ENCODE results near the gene ENOX1.

The ENOX1 gene

DNA sequence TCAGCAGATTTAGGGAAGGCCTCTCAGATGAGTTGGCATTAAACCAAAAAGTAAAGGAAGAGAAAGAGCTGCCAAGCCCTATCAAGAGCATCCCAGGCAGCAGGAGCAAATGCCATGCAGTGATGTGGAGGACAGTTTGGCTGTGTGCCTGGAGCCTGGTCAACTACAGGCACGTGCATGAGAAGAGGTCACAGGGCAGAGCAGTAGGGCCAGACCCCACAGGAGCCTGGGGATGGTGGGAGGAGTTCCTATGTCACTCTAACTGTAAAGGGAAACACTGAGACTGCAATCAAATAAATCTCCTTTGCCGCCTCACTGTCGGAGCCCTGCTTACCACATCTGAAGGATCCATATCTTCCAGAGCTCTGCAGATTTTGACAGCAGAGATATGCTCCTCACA lies 240.5 kb downstream of the ENOX1 start:
- no peak overlapping the region for H3K4me3 ChIP-seq (ENCODE audit: low read length)
- DNase-seq (ENCODE audit: low read depth) = no peak
- TF ChIP-seq, protein P1, sequence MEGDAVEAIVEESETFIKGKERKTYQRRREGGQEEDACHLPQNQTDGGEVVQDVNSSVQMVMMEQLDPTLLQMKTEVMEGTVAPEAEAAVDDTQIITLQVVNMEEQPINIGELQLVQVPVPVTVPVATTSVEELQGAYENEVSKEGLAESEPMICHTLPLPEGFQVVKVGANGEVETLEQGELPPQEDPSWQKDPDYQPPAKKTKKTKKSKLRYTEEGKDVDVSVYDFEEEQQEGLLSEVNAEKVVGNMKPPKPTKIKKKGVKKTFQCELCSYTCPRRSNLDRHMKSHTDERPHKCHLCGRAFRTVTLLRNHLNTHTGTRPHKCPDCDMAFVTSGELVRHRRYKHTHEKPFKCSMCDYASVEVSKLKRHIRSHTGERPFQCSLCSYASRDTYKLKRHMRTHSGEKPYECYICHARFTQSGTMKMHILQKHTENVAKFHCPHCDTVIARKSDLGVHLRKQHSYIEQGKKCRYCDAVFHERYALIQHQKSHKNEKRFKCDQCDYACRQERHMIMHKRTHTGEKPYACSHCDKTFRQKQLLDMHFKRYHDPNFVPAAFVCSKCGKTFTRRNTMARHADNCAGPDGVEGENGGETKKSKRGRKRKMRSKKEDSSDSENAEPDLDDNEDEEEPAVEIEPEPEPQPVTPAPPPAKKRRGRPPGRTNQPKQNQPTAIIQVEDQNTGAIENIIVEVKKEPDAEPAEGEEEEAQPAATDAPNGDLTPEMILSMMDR (conservative IDR thresholded peaks at IDR 0.05; ENCODE audit: low read depth, low read length) = no peak

DNA sequence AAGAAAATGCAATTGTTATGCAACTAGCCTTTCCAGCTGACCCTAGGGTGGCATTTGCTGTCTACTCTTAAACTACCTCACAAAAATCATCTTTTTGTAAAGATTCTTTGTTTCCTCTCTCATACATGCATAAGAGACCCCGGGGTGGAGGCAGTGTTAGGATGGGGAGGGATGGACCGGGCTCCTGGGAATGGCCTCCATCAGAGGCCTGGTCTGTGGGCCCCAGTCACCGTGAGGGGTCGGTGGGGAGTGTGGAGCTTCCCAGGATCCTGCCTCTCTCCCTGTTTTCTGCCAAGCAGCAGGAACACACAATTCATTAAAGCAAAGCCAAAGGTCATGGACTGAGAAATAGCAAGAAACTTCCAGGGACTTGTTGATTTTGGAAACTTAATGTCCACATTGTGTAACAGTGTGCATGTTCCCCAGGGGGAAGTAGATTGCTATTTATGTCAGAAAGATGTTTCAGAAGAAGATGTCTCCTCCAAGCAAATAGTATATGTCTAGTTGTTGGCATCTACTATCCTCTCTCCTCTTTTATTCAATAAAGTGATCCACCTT lies 241.4 kb downstream of the ENOX1 start:
- no peak for DNase-seq (ENCODE audit: low read depth)

DNA sequence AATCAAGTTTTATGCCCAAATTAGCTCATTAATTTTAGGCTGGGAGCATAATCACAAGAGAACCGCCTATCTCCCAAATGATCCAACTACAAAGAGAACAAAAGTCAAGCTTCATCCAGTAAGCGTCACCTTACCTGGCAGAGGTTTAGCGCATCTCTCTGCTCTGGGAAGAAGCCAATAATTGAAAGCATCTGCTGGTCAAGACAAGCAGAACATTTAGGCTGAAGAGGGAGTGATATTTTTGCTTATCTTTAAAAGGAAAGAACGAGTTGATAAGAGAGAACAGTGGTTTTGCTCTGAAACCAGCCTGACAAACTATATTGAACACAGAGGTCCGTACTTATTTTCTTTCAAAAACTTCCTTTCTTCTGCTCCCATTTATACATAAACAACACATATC lies 242.1 kb downstream of the ENOX1 start:
- no peak overlapping the region for H3K4me3 ChIP-seq (ENCODE audit: low read length)
- DNase-seq (ENCODE audit: low read depth) = no peak
- TF ChIP-seq, protein P1 (conservative IDR thresholded peaks at IDR 0.05; ENCODE audit: low read depth, low read length) = no peak

More for the DNA sequence above, 241.4 kb downstream of the ENOX1 start:
- TF ChIP-seq, protein P1 (conservative IDR thresholded peaks at IDR 0.05; ENCODE audit: low read depth, low read length) = no peak
- H3K4me3 ChIP-seq (ENCODE audit: low read length) = no peak overlapping the region

DNA sequence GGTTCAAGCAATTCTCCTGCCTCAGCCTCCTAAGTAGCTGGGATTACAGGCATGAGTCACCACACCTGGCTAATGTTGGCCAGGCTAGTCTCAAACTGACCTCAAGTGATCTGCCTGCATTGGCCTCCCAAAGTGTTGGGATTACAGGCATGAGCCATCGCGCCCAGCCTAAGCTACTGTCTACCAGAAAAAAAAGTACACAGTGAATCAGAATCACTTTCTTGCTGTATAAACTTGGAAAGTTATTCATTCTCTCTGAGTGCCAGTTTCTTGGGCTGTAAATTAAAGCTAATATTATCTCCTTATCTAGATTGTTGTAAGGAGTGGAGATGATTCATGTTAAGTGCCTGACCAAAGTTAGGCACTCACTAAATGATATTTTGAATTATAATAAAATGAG lies 242.8 kb downstream of the ENOX1 start:
- TF ChIP-seq, protein P1 (conservative IDR thresholded peaks at IDR 0.05; ENCODE audit: low read depth, low read length) = no peak

DNA sequence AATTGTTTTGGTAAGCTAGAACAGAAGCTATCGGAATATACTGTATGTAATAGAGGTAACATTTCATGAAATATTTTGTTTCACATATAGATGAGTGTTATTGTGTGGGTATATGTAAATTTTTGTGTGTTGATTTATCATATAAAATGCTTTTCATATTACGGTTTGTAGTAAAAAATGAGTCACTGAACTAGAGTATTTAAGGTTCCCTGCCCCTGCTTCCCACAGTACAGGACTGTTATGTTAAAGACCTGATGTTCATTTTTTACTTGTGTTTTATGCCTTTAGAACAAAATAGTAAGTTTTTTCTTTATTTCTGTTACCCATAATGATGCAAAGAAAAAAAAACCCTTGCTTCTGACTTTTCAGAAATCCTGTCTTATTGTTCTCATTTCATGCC lies 243.4 kb downstream of the ENOX1 start:
- H3K4me3 ChIP-seq (ENCODE audit: low read length) = no peak overlapping the region
- DNase-seq (ENCODE audit: low read depth) = no peak
- TF ChIP-seq, protein P1 (conservative IDR thresholded peaks at IDR 0.05; ENCODE audit: low read depth, low read length) = no peak

More for the DNA sequence above, 242.8 kb downstream of the ENOX1 start:
- no peak overlapping the region for H3K4me3 ChIP-seq (ENCODE audit: low read length)
- no peak for DNase-seq (ENCODE audit: low read depth)

DNA sequence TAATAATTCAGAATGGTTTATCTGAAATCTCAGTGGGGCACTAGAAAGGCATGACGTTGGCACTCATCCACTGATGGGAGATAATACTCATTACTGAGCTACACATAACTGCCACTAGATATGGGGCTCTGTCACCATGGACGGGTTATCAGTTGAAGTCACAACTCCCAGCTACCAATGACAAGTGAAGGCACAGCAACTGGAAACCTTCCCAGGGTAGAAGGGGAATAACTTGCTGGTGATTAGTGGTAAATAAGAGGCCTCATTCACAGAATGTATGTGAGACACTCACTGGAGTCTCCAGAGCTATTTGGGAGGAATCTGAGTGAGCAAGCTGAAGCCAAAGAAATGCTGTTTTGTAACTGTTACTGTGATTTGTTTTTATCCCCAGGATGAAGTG lies 249.6 kb downstream of the ENOX1 start:
- TF ChIP-seq, protein P1 (conservative IDR thresholded peaks at IDR 0.05; ENCODE audit: low read depth, low read length) = no peak
- no peak for DNase-seq (ENCODE audit: low read depth)
- no peak overlapping the region for H3K4me3 ChIP-seq (ENCODE audit: low read length)

DNA sequence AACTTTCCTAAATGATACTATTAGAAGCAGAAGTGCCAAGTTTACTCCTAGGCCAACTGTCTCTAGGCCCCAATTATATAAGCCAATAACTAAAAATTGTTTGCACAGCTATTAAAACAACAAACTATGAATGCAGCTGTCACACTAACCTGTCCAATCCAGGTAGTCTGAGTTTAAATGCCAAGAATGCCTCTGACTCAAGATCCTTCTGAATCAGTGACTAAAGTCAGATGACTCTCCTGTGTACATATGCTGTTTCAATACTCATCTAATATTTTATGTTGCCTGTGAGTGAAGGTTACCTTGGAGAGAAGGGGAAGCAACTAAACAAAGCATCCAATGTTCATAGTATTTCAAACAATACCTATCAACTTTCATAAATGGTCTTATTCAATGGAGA lies 257.0 kb downstream of the ENOX1 start:
- H3K4me3 ChIP-seq (ENCODE audit: low read length) = no peak overlapping the region
- no peak for DNase-seq (ENCODE audit: low read depth)
- TF ChIP-seq, protein P1 (conservative IDR thresholded peaks at IDR 0.05; ENCODE audit: low read depth, low read length) = no peak
